Measurements from ENCODE around the gene ADAMTS16.

Gene ADAMTS16

DNA sequence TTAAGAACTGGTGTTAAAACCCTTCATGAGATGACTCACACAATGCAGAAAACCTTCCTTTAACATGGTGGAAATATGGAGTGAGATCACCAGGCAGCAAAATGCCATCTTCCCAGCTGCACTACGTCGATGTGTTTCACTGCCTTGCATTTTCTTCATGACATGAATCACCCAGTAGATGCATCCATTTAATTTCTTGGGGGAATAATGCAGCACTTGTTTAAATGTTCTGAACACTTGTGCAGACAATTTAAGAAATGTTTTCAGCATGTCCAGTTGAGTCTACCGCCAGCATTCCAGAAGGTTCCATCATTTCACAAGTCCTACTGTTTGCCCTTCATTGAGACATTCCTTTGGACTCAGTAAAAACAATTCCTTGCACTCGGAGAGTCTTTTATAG, 81.6 kb downstream of the ADAMTS16 start:
- DNase-seq (ENCODE audit: low read depth in 1 of 2, low spot score in 1 of 2): no peak

DNA sequence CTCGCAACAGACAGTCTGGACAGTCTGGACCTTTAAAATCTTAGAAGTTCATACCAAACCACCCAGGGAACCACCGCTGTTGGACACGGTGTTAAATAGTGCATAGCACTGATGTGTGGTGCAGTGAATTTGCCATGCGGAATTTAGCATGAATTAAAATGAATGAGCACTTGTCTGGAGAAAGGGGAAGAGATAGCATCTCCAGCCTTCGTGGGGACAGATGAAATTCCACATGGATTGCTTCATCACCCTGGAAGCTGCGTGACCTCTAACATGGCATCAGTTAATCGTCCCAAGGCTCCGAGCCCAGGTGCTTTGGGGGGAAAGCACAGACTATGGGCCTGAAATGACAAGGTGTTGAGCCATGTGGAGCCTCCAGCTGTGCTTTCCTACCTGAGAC, 91.4 kb downstream of the ADAMTS16 start:
- DNase-seq (ENCODE audit: low read depth in 1 of 2, low spot score in 1 of 2): no peak

DNA sequence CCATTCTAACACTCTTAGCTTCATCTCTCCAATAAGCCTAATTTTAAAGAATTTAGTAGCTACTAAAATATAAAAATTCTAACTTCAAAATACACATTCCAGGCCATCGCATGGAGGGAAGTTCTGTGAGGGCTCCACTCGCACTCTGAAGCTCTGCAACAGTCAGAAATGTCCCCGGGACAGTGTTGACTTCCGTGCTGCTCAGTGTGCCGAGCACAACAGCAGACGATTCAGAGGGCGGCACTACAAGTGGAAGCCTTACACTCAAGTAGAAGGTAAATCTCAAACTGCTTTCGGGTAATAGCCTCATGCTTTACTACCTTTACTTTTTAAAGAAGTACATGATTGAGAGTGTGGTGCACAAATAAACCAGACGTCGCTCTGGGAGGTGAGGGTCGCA, 94.8 kb downstream of the ADAMTS16 start:
- DNase-seq (ENCODE audit: low read depth in 1 of 2, low spot score in 1 of 2): no peak

DNA sequence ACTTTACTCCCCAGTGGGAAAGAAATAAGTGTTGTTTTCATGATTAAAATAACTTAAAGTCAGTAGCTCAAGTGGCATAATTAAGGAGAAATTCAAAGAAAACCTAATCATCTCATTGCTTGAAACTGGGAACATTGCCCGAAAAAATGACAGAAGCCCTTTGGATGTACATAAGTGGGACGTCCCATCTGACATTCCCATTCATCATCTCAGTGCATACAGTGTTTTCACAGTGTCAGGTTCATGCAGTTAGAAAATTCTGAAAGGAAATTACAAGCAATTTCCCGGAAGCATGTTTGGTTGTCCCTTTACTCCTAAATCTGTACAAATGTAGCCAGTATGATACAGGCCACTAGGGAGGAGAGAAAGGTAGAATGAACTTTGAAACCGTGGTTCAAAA, 95.6 kb downstream of the ADAMTS16 start:
- DNase-seq (ENCODE audit: low read depth in 1 of 2, low spot score in 1 of 2): no peak

DNA sequence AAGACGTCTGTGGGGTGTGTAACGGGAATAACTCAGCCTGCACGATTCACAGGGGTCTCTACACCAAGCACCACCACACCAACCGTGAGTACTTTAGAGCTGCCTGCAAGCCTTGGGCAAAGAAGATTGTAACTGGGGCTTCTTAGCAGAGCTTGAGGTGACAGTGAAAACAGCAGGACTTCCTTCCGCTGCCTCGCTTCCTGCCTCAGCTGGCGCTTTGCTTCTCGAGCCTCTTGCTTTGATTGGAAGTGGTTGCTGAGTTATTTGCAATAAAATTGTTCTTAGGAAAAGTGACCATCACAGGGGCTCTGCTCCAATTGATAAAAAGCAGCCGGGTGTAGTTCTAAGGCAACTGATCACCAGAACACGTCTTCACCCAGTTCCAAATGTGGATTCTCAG, 99.1 kb downstream of the ADAMTS16 start:
- no peak for DNase-seq (ENCODE audit: low read depth in 1 of 2, low spot score in 1 of 2)

DNA sequence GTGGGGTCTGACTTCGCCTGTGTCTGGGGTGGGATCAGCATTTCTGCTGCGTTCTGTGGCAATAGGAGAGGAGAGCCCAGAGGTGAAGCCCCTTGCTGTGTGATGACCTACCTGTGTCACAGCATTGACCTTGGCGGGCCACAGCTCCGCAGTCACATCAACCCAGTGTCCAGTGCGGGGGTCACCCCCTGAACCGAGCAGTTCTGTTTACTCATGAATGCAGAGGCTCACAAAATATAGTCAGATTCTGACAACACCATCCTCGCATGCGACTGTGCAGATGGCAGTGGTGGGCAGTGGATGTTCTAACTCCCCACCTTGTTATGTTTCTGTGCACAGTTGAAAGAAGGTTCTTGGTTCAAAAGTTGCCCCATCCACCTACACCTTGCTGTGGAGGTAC, 100.1 kb downstream of the ADAMTS16 start:
- no peak for DNase-seq (ENCODE audit: low read depth in 1 of 2, low spot score in 1 of 2)

DNA sequence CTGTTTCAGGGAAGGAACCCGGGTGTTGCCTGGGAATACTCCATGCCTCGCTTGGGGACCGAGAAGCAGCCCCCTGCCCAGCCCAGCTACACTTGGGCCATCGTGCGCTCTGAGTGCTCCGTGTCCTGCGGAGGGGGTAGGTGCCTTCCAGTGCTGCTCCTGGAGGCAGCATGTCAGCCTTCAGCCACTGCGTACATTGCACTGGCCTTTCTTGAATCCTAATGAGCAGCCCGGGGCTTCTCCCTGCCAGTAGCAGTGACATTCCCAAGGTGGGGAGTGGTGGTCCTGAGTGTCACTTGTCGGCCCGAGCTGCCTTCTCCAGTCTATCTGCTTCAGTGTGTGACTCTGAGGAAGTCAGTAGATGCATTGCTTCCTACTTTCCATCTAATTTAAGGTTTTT, 101.9 kb downstream of the ADAMTS16 start:
- DNase-seq (ENCODE audit: low read depth in 1 of 2, low spot score in 1 of 2): no peak

DNA sequence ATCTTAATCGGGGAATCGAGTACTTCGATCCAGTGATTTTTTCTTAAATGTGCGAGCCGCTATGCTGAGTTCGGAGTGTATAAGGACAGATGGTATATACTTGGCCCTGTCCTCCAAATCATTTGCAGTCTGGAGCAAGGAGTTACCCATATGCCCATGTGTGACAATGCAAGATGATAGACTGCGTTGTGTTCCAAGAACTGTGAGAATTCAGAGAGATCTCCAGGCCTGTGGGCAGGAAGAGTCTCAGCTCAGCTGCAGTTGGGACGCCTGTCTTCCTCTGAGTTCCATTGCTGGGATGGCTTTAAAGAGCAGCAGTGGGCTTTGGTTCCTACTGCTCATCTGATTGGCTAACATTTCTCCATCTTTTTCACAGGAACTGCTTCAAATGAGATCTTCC, 106.6 kb downstream of the ADAMTS16 start:
- no peak for DNase-seq (ENCODE audit: low read depth in 1 of 2, low spot score in 1 of 2)

DNA sequence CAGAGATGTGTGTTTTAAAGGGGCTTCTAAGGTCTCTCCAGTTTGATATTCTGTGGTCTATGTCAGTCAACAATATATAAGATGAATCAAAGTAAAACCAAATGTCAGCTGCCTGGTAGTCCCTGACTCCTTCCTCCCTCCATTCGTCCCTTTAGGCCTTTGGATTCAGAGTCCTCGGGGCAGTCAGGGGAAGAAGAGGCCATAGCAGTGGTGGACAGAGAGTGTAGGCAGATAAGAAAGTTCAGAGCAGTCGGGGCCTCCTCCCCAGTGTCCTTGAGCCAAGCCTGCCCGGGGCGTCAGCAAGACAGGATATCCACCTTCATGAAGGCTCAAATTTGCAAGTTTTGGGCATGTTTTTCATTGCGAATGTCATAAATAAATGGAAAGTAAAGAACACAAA, 110.6 kb downstream of the ADAMTS16 start:
- DNase-seq (ENCODE audit: low read depth in 1 of 2, low spot score in 1 of 2): no peak

DNA sequence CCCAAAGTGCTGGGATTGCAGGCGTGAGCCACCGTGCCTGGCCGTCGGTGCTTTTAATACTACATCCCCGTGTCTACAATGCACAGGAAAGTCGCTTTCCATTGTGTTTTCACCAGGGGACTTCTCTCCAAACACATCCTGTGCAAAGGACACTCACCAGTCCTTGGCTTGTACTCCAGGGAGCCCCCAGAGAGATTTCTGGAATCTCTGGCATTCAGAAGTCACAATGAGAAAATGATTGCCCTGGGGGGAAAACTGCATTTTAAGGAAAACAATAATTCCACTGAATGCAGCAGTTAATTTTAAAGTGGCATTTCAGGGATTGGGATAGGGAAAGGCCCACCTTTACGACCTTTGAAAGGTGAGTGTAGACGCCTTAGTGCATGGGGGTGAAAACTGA, 112.0 kb downstream of the ADAMTS16 start:
- DNase-seq (ENCODE audit: low read depth in 1 of 2, low spot score in 1 of 2): no peak

DNA sequence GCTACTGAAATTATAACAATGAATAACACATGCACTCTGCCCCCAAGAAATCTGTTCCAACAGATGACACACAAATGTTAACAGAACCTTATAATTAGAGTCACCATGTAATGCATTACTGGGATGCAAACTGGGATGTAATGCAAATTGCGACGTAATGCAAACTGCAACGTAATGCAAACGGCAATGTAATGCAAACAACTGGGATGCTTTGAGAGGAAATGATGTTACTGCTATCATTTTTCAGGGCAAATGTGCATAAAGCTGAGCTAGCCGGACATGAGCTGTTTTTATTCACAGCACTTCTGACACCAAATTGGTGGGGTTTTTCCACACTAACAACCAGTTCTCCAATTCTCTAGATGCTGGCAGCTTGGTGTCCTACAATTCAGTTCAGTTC, 117.2 kb downstream of the ADAMTS16 start:
- DNase-seq (ENCODE audit: low read depth in 1 of 2, low spot score in 1 of 2): no peak

DNA sequence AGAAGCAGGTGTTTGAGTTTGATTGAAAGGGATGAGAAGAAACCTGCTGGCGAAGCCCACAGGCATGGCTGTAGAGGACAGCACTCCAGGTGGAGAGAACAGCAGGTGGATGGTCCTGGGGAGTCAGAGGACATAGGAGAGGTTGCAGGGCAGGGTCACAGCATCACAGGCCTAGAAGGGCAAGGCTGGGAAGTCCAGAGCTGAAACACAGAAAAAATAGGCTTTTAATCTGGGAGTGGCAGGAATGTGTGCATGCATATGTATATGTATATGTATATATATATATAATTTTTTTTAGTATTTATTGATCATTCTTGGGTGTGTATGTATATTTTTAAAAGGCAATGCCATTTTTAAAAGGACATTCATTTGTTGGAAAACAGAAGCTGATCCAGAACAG, 118.4 kb downstream of the ADAMTS16 start:
- no peak for DNase-seq (ENCODE audit: low read depth in 1 of 2, low spot score in 1 of 2)

DNA sequence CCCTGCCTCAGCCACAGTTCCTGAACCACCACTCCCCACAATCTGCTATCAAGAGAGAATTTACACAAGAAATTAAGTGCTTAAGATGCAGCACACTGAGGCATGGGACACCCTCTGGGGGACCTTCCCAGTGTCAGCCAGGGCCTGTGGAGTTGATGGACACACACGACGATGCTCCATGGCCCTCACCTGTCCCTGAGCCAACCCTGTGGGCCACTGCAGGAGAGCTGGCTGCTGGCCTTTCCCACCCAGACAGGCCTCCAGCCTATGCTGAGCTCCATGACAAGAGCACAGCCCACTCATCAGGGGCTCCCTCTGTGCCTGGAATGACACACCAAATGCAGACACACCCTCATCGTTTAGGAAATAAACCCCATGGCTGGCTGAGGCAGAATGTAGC, 124.6 kb downstream of the ADAMTS16 start:
- DNase-seq (ENCODE audit: low read depth in 1 of 2, low spot score in 1 of 2): no peak

DNA sequence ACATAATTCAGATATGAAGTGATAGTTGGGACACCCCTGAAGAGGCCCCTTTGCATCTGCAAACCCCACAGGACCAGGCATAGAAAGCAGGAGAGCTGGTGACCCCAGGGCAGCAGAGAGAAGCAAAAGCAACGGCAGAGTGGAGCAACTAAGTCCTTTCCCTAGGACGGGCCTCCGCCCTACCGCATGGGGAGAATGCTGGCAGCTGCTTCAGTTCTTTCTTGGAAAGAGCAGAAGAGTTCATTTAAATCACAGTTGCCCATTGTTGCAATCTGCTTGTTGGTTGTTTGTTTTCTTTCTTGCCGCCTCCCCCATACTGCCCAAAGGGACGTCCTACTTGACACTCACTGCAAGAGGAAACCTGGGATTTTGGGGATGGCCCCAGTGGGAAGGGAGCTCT, 126.2 kb downstream of the ADAMTS16 start:
- DNase-seq (ENCODE audit: low read depth in 1 of 2, low spot score in 1 of 2): no peak

DNA sequence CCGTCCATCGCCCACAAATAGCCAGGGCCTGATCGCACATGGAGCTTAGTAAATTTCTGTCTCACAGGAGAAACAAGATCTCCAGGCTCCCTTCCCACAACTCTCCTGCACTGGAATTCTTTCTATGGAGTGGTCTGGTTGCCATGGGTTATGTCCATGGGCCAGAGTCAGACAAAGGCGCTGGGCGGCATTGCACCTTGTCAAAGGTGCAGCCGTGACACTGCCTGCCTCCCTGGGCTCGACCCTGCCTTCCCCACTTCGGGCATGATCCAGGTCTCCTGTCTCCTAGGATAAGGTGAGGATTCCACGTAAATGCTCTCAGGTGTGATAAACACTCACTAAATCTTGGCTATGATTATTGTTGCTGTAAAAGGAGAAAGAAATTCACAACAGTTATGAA, 130.0 kb downstream of the ADAMTS16 start:
- DNase-seq (ENCODE audit: low read depth in 1 of 2, low spot score in 1 of 2): no peak

DNA sequence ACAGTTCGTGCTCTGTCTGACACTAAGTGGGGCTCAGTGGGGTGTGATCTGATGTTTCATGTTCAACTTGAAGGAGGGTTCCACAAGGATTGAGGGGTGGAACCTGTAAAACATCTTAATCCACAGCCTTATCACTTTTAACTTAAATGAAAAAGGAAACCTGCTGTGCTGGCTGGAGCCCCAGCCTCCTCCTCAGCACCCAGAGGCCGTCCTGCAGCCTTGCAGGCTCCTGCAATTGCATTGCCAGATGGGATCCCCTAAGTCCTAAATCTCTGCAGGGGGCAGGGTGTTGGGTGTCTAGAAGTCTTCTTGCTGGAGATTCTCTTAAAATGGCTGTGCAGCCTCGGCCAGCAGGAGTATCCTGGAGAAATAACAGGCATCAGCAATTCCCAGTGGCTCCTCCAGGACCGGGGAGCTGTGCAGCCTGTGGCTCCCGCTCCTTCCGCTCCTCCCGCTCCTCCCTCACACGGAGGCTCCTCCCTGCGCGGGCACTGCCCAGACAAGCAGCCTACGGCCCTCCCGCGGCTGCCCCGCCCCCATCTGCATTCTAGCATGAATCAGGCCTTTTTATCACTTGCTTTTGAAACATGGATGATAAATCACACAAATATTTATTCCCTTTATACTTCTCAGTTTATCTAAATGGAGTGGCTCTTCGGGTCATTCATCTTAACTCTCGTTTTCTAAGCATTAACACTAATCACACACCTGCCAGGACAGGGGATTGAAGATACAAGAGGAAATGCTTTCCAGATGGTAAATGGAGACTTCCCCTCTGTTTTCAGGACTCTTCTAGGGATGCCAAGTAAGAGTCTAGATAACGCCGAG, 131.0 kb downstream of the ADAMTS16 start:
- no peak for DNase-seq (ENCODE audit: low read depth in 1 of 2, low spot score in 1 of 2)

DNA sequence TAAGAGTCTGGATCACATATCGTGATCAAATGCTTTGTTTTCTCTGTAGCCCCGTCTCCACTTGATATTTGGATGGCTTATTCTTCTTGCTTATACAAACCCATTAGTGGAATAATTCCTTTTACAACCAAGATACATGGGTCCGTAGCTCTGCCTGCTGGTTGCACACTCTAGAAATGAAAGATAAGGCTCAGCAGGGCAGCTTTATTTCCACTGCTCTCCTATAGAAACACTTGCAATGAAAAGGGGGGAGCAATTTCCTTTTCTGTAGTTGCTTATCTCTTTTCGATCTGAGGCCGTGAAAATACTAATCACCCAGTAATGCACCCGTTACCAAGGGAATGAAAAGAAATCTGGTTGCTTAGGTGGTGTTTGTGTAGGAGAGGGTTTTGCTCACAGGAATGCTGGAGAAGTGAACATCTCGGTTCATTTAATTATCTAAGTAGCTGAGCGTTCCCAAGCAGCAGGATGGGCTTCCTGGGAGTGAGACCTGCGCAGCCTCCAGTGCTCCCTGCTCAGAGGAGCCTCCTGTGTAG, 131.7 kb downstream of the ADAMTS16 start:
- DNase-seq (ENCODE audit: low read depth in 1 of 2, low spot score in 1 of 2): no peak

DNA sequence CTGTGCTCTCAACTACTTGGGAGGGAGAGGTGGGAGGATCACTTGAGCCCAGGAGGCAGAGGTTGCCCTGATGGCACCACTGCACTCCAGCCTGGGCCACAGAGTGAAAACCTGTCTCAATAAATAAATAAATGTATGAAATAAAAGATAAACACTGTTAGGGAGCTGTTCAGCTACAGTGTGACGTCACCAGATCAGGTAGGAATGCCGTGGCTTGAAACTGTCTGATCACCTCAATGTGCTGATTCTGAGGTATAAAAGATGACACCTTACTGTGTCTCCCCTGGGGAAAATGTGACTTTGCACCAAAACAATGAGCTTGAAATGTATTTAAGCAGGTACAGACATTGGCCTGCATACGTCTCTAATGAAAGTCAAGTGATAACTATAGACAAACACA, 133.3 kb downstream of the ADAMTS16 start:
- DNase-seq (ENCODE audit: low read depth in 1 of 2, low spot score in 1 of 2): no peak

DNA sequence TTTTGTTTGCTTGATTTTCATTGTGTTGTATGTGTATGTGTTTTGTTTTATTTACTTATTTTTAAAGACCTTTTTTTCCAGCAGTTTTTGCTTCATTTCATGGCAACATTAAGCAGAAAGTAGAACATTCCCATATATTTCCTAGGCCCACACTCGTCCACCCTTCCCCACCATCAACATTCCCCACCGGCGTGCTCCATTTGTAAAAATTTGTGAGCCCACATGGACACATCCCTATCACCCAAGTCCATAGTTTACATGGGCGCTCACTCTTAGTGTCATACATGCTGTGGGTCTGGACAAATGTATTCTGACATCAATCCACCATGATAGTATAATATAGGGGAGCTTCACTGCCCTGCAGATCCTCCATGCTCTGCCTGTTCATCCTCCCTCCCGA, 133.8 kb downstream of the ADAMTS16 start:
- DNase-seq (ENCODE audit: low read depth in 1 of 2, low spot score in 1 of 2): no peak

DNA sequence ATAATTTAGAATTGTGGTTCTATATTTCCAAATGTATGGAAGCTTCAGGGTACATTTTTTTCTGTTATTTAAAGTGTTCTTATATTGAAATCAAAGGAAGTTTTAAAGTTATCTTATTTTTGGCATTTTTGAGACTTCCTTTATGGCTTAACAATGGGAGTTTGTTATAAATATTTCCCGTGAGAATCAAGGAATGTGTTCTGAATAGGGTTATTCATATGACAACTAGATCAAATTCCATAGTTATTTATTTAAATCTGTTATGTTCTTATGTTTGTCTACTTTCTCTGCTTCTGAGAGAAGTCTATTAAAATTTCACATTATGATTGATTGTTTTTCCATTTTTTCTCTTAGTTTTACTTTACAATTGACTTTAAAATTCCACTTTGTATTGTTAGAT, 135.1 kb downstream of the ADAMTS16 start:
- no peak for DNase-seq (ENCODE audit: low read depth in 1 of 2, low spot score in 1 of 2)

DNA sequence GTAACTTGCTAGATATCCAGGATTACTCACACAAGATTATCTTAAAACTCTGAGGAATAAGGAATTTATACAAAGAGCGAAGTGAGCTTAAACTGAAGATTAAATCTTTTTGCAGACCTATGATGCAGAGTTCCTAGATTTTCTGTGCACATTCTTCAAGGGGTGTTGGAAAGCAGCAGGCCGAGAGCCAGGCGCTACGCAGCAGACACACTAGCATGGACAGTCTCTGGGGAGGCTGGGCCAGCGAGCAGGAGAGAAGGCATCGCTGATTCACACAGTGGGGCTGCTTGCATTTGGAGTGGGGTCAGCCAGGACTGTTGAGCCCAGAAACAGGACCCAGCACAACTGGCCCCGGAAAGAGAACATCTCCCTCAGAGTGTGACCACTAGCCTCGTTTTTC, 136.3 kb downstream of the ADAMTS16 start:
- DNase-seq (ENCODE audit: low read depth in 1 of 2, low spot score in 1 of 2): no peak

DNA sequence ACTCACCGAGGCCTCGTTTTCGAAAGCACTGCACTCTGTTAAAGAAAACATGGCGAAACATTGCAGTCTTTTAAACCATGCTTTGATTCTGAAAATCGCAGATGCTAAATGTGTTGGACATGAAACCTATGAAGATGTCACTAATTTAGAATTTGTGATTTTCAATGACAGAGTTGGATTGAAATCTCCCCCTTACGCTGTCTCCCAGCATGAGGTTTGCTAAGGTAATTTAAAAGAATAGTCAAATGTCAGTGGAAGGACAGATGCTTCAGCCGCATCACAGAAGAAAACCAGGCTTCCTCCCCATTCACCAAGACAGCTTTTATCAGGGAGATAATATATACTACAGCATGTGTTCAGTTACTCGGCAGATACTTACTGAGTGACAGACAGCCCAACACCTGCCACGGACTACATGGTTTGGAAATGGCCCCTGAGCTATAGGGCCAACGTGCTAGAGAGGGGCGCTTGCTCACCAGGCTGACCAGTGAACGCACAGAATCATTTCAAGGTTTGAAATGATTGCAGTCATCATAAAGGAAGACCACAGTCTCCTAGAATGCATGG, 136.9 kb downstream of the ADAMTS16 start:
- no peak for DNase-seq (ENCODE audit: low read depth in 1 of 2, low spot score in 1 of 2)
